ENCODE results near the gene DYDC2.
A peak's percentile ranks its signal among the peaks of the same experiment; 100 is the strongest.

The DYDC2 gene

GRCh38 chr10:80356563-80356988, at the start of gene DYDC2, which contains the start of gene DYDC1:
Gene DYDC2, plus strand, starts transcription at chr10:80356781. Its CDS starts 5,663 bp downstream, at chr10:80362444.
Gene DYDC1, minus strand, starts transcription at chr10:80356755. Its CDS starts 4,154 bp downstream, at chr10:80352601.
- peak within 1 kb of the TSS; percentile 15 for H3K4me3 ChIP-seq (ENCODE audit: low read depth, low read length)
- POLR2A ChIA-PET = no interaction called here
- CTCF ChIA-PET = no interaction called here
- DNase-seq (ENCODE audit: low read depth, low spot score) = no peak
- TF ChIP-seq CTCF (IDR thresholded peaks at IDR 0.05; ENCODE audit: insufficient read depth, low read length, missing control alignments) = no peak

GRCh38 chr10:80313523-80313922, 43.1 kb upstream of the DYDC2 start:
- ChIA-PET CTCF (no interaction called here), POLR2A (no interaction called here)
- DNase-seq (ENCODE audit: low read depth, low spot score) = no peak
- no peak overlapping the region for H3K4me3 ChIP-seq (ENCODE audit: low read depth, low read length)
- no peak for TF ChIP-seq CTCF (IDR thresholded peaks at IDR 0.05; ENCODE audit: insufficient read depth, low read length, missing control alignments)

GRCh38 chr10:80315391-80315790, 41.2 kb upstream of the DYDC2 start:
- CTCF ChIA-PET = no interaction called here
- POLR2A ChIA-PET = no interaction called here

GRCh38 chr10:80318742-80319141, 37.8 kb upstream of the DYDC2 start:
- H3K4me3 ChIP-seq (ENCODE audit: low read depth, low read length) = no peak overlapping the region
- no peak for TF ChIP-seq CTCF (IDR thresholded peaks at IDR 0.05; ENCODE audit: insufficient read depth, low read length, missing control alignments)
- no peak for DNase-seq (ENCODE audit: low read depth, low spot score)
- POLR2A ChIA-PET = no interaction called here
- CTCF ChIA-PET = no interaction called here

More at GRCh38 chr10:80315391-80315790, 41.2 kb upstream of the DYDC2 start:
- H3K4me3 ChIP-seq (ENCODE audit: low read depth, low read length) = no peak overlapping the region
- DNase-seq (ENCODE audit: low read depth, low spot score) = no peak
- no peak for TF ChIP-seq CTCF (IDR thresholded peaks at IDR 0.05; ENCODE audit: insufficient read depth, low read length, missing control alignments)

GRCh38 chr10:80319318-80319717, 37.3 kb upstream of the DYDC2 start:
- H3K4me3 ChIP-seq (ENCODE audit: low read depth, low read length) = no peak overlapping the region
- no peak for DNase-seq (ENCODE audit: low read depth, low spot score)
- ChIA-PET CTCF (no interaction called here), POLR2A (no interaction called here)
- no peak for TF ChIP-seq CTCF (IDR thresholded peaks at IDR 0.05; ENCODE audit: insufficient read depth, low read length, missing control alignments)

GRCh38 chr10:80319725-80320290, 36.8 kb upstream of the DYDC2 start:
- ChIA-PET POLR2A (no interaction called here), CTCF (no interaction called here)
- DNase-seq (ENCODE audit: low read depth, low spot score) = no peak
- TF ChIP-seq CTCF (IDR thresholded peaks at IDR 0.05; ENCODE audit: insufficient read depth, low read length, missing control alignments) = no peak
- H3K4me3 ChIP-seq (ENCODE audit: low read depth, low read length) = no peak overlapping the region

Data from AG04449 (cell line).